Sigmoid colon (tissue), 7 donors: ENCODE measurements around the gene NPBWR2. TPM values are rescaled to one million over a fixed set of nuclear protein-coding genes. Genes with fewer than 3 reads are reported as not detected.

Experiments
- DNase-seq: peaks from one replicate; pipeline ENCODE4 v3.0.0-alpha.2; 2019
- H3K27ac ChIP-seq, 4 donors: fragments of 200-600 bp; sonication (generic); one replicate each; pipeline ENCODE4 v1.5.1; 2016 to 2019; ENCODE audit warnings: mild to moderate bottlenecking in 1 of 4
- H3K27me3 ChIP-seq, 3 donors: fragments of 200-600 bp; sonication (generic); one replicate each; pipeline ENCODE4 v1.5.1; 2019; ENCODE audit warnings: mild to moderate bottlenecking in 1 of 3
- H3K36me3 ChIP-seq, 4 donors: fragments of 200-600 bp; sonication (generic); one replicate each; pipeline ENCODE4 v1.5.1; 2016 to 2019
- H3K4me1 ChIP-seq, 4 donors: fragments of 200-600 bp; sonication (generic); one replicate each; pipeline ENCODE4 v1.5.1; 2017 to 2019
- H3K4me3 ChIP-seq, 4 donors: fragments of 200-600 bp; sonication (generic); one replicate each; pipeline ENCODE4 v1.5.1; 2017 to 2019; ENCODE audit warnings: mild to moderate bottlenecking in 2 of 4, moderate library complexity in 1 of 4
- H3K9me3 ChIP-seq, 4 donors: fragments of 200-600 bp in 3 of 4; sonication (generic) in 3 of 4; one replicate each; pipeline versions ENCODE4 v1.5.1 to v1.6.1; 2013 to 2019
- CTCF ChIP-seq, 4 experiments: fragments of 450-650 bp in 3 of 4; fragments of 200-600 bp in 1 of 4; IDR thresholded peaks; one replicate each; pipeline ENCODE4 v1.5.1; 2016 to 2019; ENCODE audit warnings: antibody characterized with exemption in 4 of 4, mild to moderate bottlenecking in 3 of 4, moderate library complexity in 2 of 4
- EP300 ChIP-seq, 4 donors: sonication (generic); formaldehyde crosslinking; IDR thresholded peaks; one replicate each; pipeline ENCODE4 v1.6.1; 2017; ENCODE audit warnings: antibody characterized with exemption in 4 of 4
- POLR2A ChIP-seq, 2 donors: fragments of 450-650 bp; IDR thresholded peaks; one replicate each; pipeline ENCODE4 v1.6.1; 2016; ENCODE audit warnings: antibody characterized with exemption in 2 of 2, mild to moderate bottlenecking in 2 of 2, moderate library complexity in 2 of 2
- POLR2AphosphoS5 ChIP-seq, 4 donors: sonication (generic); formaldehyde crosslinking; IDR thresholded peaks; one replicate each; pipeline ENCODE4 v1.6.1; 2017; ENCODE audit warnings: antibody characterized with exemption in 4 of 4
- WGBS, 2 donors: extraction: QIAGEN DNeasy Blood & Tissue Kit; methylation state at CpG; one replicate each; pipeline ENCODE4 v1.1.7; 2013; 5-methylcytosine and 5-hydroxymethylcytosine counted together
- intact Hi-C: fragments of 100-400 bp; cut with DNase I; formaldehyde crosslinking; loops from one replicate; pipeline ENCODE4 v1.15.1; 2023
- polyA plus RNA-seq, 3 donors: library from polyadenylated mRNA; stranded (reverse); fragments of 200-250 nt; gene quantifications; one replicate each; pipeline ENCODE4 v1.2.3, GENCODE V29; 2013
- total RNA-seq, 4 donors: library from RNA; depleted of rRNA; stranded (reverse); fragments of >200 nt; gene quantifications; one replicate each; pipeline ENCODE4 v1.1.0, GENCODE V29; 2016
- donor health status: healthy with polysubstance abuse.
- donor health status: Bipolar disorder and iron deficiency.
- donor health status: healthy.

Gene NPBWR2
- total and polyA plus RNA-seq, 7 donors = not detected

GRCh38 chr20:64077541-64077875 lies 29.9 kb downstream of the NPBWR2 start:
- no peak for DNase-seq
- 45 to 59% methylated on average over 7 of the region's 7 CpGs for WGBS, 2 donors
- intact Hi-C loops = no loop called here
- peak overlapping the region in 3 of 4 donors; percentile 2 to 85 (median 77) for H3K4me3 ChIP-seq
- no peak for TF ChIP-seq POLR2AphosphoS5 (IDR thresholded peaks at IDR 0.05)
- TF ChIP-seq POLR2A (IDR thresholded peaks at IDR 0.05) = no peak
- no peak for TF ChIP-seq CTCF (IDR thresholded peaks at IDR 0.05)
- TF ChIP-seq EP300 (IDR thresholded peaks at IDR 0.05) = no peak
- H3K27ac ChIP-seq = no peak overlapping the region
- no peaks in the 10 kb centered on the region for H3K9me3 ChIP-seq
- H3K4me1 ChIP-seq = peaks cover 0 to 16% (median 15%) of the 10 kb centered on the region in 4 donors
- H3K36me3 ChIP-seq = peaks cover 0 to 15% (median 6%) of the 10 kb centered on the region in 4 donors
- peaks cover 0 to 2% (median 0%) of the 10 kb centered on the region in 3 donors for H3K27me3 ChIP-seq

GRCh38 chr20:64077094-64077493 lies 30.3 kb downstream of the NPBWR2 start:
- no peak for DNase-seq
- 49 to 75% methylated on average over 8 of the region's 8 CpGs for WGBS, 2 donors
- Histone ChIP-seq H3K27me3 (no peaks in the 10 kb centered on the region), H3K27ac (no peak overlapping the region), H3K9me3 (no peaks in the 10 kb centered on the region), H3K4me3 (peak overlapping the region in 3 of 4 donors; percentile 2 to 85 (median 77)), H3K4me1 (peaks cover 0 to 16% (median 15%) of the 10 kb centered on the region in 4 donors), H3K36me3 (peaks cover 0 to 19% (median 6%) of the 10 kb centered on the region in 4 donors)
- intact Hi-C loops = no loop called here
- TF ChIP-seq POLR2A (IDR thresholded peaks at IDR 0.05) (no peak), EP300 (IDR thresholded peaks at IDR 0.05) (no peak), POLR2AphosphoS5 (IDR thresholded peaks at IDR 0.05) (no peak), CTCF (IDR thresholded peaks at IDR 0.05) (no peak)

- TF ChIP-seq POLR2A (IDR thresholded peaks at IDR 0.05) (no peak), CTCF (IDR thresholded peaks at IDR 0.05) (no peak), EP300 (IDR thresholded peaks at IDR 0.05) (no peak), POLR2AphosphoS5 (IDR thresholded peaks at IDR 0.05) (no peak)
- Histone ChIP-seq H3K4me3 (peak overlapping the region in 2 of 4 donors; percentile 77 to 85), H3K9me3 (no peaks in the 10 kb centered on the region), H3K27me3 (no peaks in the 10 kb centered on the region), H3K4me1 (peaks cover 0 to 16% (median 15%) of the 10 kb centered on the region in 4 donors), H3K36me3 (peaks cover 0 to 26% (median 6%) of the 10 kb centered on the region in 4 donors), H3K27ac (no peak overlapping the region)
- intact Hi-C loops = no loop called here
- no peak for DNase-seq
- 87 to 91% methylated on average over 22 of the region's 22 CpGs for WGBS, 2 donors
These were observed 31.0 kb downstream of the NPBWR2 start for GRCh38 chr20:64076061-64076997.

GRCh38 chr20:64075556-64075955 lies 31.8 kb downstream of the NPBWR2 start:
- no peak overlapping the region for H3K27ac ChIP-seq
- H3K4me3 ChIP-seq = no peak overlapping the region
- no peak for DNase-seq
- H3K27me3 ChIP-seq = no peaks in the 10 kb centered on the region
- H3K36me3 ChIP-seq = peaks cover 0 to 27% (median 6%) of the 10 kb centered on the region in 4 donors
- H3K4me1 ChIP-seq = peaks cover 0 to 16% (median 15%) of the 10 kb centered on the region in 4 donors
- no peaks in the 10 kb centered on the region for H3K9me3 ChIP-seq
- intact Hi-C loops = no loop called here
- 91 to 92% methylated on average over 12 of the region's 12 CpGs for WGBS, 2 donors
- TF ChIP-seq EP300 (IDR thresholded peaks at IDR 0.05) = no peak
- TF ChIP-seq POLR2A (IDR thresholded peaks at IDR 0.05) = no peak

GRCh38 chr20:64074963-64075362 lies 32.4 kb downstream of the NPBWR2 start:
- TF ChIP-seq POLR2A (IDR thresholded peaks at IDR 0.05) (no peak), CTCF (IDR thresholded peaks at IDR 0.05) (no peak), EP300 (IDR thresholded peaks at IDR 0.05) (no peak), POLR2AphosphoS5 (IDR thresholded peaks at IDR 0.05) (no peak)
- no peak for DNase-seq
- H3K4me3 ChIP-seq = no peak overlapping the region
- intact Hi-C loops = no loop called here
- no peak overlapping the region for H3K27ac ChIP-seq
- 93 to 94% methylated on average over 8 of the region's 8 CpGs for WGBS, 2 donors
- no peaks in the 10 kb centered on the region for H3K9me3 ChIP-seq
- peaks cover 0 to 16% (median 15%) of the 10 kb centered on the region in 4 donors for H3K4me1 ChIP-seq
- peaks cover 0 to 33% (median 6%) of the 10 kb centered on the region in 4 donors for H3K36me3 ChIP-seq
- H3K27me3 ChIP-seq = no peaks in the 10 kb centered on the region
